ENCODE results near the gene IFRD1. TPM values are rescaled to one million over a fixed set of nuclear protein-coding genes. Genes with fewer than 3 reads are reported as not detected.

IFRD1 gene
- total and polyA plus RNA-seq, 12 donors, result 20.5 to 86.2 (median 52.7) TPM

GRCh38 chr7:112495810-112496462, 45.7 kb downstream of the IFRD1 start:
- DNase-seq, result peak; percentile 58 to 86 (median 72)

GRCh38 chr7:112497481-112497880, 47.2 kb downstream of the IFRD1 start:
- H3K36me3 ChIP-seq (replicated peaks in 1 of 2), result no peaks in the 10 kb centered on the region
- no peaks in the 10 kb centered on the region for H3K27me3 ChIP-seq
- peaks cover 0 to 4% of the 10 kb centered on the region in 2 donors for H3K4me1 ChIP-seq (replicated peaks in 1 of 2)
- no peaks in the 10 kb centered on the region for H3K9me3 ChIP-seq (replicated peaks in 1 of 3)
- H3K27ac ChIP-seq, result no peak overlapping the region
- no peak for DNase-seq
- TF ChIP-seq CTCF (IDR thresholded peaks at IDR 0.05) (no peak), POLR2A (IDR thresholded peaks at IDR 0.05) (no peak)
- 45 to 61% (median 57%) methylated on average over 2 of the region's 2 CpGs for WGBS, 4 donors
- intact Hi-C loops (cut with DNase I), result loop anchor here (5.0 to 10.0 kb wide), 3 partner anchors 73 to 755 kb away; no protein-coding TSS in a partner anchor
- no peak overlapping the region for H3K4me3 ChIP-seq

More at GRCh38 chr7:112495810-112496462, 45.7 kb downstream of the IFRD1 start:
- Histone ChIP-seq H3K36me3 (replicated peaks in 1 of 2) (no peaks in the 10 kb centered on the region), H3K27ac (no peak overlapping the region), H3K4me1 (replicated peaks in 1 of 2) (no peaks in the 10 kb centered on the region), H3K9me3 (replicated peaks in 1 of 3) (no peaks in the 10 kb centered on the region), H3K4me3 (no peak overlapping the region), H3K27me3 (no peaks in the 10 kb centered on the region)
- 26 to 36% (median 33%) methylated on average over 6 of the region's 6 CpGs for WGBS, 4 donors
- TF ChIP-seq CTCF (IDR thresholded peaks at IDR 0.05), result peak; percentile 51 to 85 (median 76)
- TF ChIP-seq POLR2A (IDR thresholded peaks at IDR 0.05), result no peak
- intact Hi-C loops (cut with DNase I), result loop anchor here (5.0 to 10.0 kb wide), 3 partner anchors 71 to 754 kb away; no protein-coding TSS in a partner anchor

GRCh38 chr7:112500619-112501018, 50.4 kb downstream of the IFRD1 start:
- Histone ChIP-seq H3K9me3 (replicated peaks in 1 of 3) (no peaks in the 10 kb centered on the region), H3K27me3 (no peaks in the 10 kb centered on the region), H3K36me3 (replicated peaks in 1 of 2) (no peaks in the 10 kb centered on the region), H3K4me1 (replicated peaks in 1 of 2) (peaks cover 0 to 4% of the 10 kb centered on the region in 2 donors), H3K4me3 (no peak overlapping the region), H3K27ac (no peak overlapping the region)
- WGBS, 4 donors, result 84 to 92% (median 88%) methylated on average over 3 of the region's 3 CpGs
- intact Hi-C loops (cut with DNase I), result no loop called here
- TF ChIP-seq POLR2A (IDR thresholded peaks at IDR 0.05) (no peak), CTCF (IDR thresholded peaks at IDR 0.05) (no peak)
- DNase-seq, result no peak

- Histone ChIP-seq H3K27me3 (no peaks in the 10 kb centered on the region), H3K4me3 (no peak overlapping the region), H3K4me1 (replicated peaks in 1 of 2) (peaks cover 0 to 4% of the 10 kb centered on the region in 2 donors), H3K9me3 (replicated peaks in 1 of 3) (no peaks in the 10 kb centered on the region), H3K36me3 (replicated peaks in 1 of 2) (no peaks in the 10 kb centered on the region), H3K27ac (no peak overlapping the region)
- peak in 2 of 7 donors; percentile 13 to 21 for DNase-seq
- TF ChIP-seq POLR2A (IDR thresholded peaks at IDR 0.05) (no peak), CTCF (IDR thresholded peaks at IDR 0.05) (no peak)
- WGBS, 4 donors, result 48 to 65% (median 52%) methylated on average over 7 of the region's 7 CpGs
- intact Hi-C loops (cut with DNase I), result no loop called here
Observed at GRCh38 chr7:112501801-112502503, 51.7 kb downstream of the IFRD1 start.
